K562 (cell line): ENCODE data around the gene PIK3CB. TPM values are rescaled to one million over a fixed set of nuclear protein-coding genes. Genes with fewer than 3 reads are reported as not detected.

Experiments used
- BRD9 ChIP-seq: fragments of 450-650 bp; IDR thresholded peaks from 2 replicates; pipeline ENCODE4 v1.6.1; 2018; ENCODE audit warnings: low read depth; ENCODE audit not compliant: partially characterized antibody
- CBFA2T2 ChIP-seq: fragments of 450-650 bp; conservative IDR thresholded peaks from 2 replicates; pipeline ENCODE4 v1.6.1; 2017; ENCODE audit warnings: mild to moderate bottlenecking
- GABPB2 ChIP-seq: fragments of 250-450 bp; sonication (Bioruptor Pico); conservative IDR thresholded peaks from 2 replicates; pipeline ENCODE4 v1.5.1; 2021; ENCODE audit warnings: mild to moderate bottlenecking
- IRF1 ChIP-seq: sonication (generic); formaldehyde crosslinking; IDR thresholded peaks from 2 replicates; pipeline ENCODE4 v1.8.0; 2022; ENCODE audit warnings: missing genetic modification reagents, mild to moderate bottlenecking, borderline replicate concordance
- KLF1 ChIP-seq: fragments of 450-650 bp; IDR thresholded peaks from 2 replicates; pipeline ENCODE4 v1.6.1; 2016; ENCODE audit warnings: missing genetic modification characterization, missing compliant biosample characterization
- MEF2D ChIP-seq: conservative IDR thresholded peaks from 2 replicates; pipeline ENCODE4 v1.6.1; 2016; ENCODE audit warnings: low read depth, missing genetic modification characterization, missing compliant biosample characterization
- POLR2G ChIP-seq: fragments of 200-400 bp; formaldehyde crosslinking; IDR thresholded peaks from 2 replicates; pipeline ENCODE4 v1.6.1; 2017; ENCODE audit warnings: low read depth, mild to moderate bottlenecking, antibody characterized with exemption, low read length, moderate library complexity
- RAD21 ChIP-seq, 2 experiments: fragments of 250-450 bp in 1 of 2; fragments of 450-650 bp in 1 of 2; sonication (Bioruptor Pico) in 1 of 2; formaldehyde crosslinking in 1 of 2; IDR thresholded peaks in 1 of 2; conservative IDR thresholded peaks in 1 of 2; 2 replicates each; pipeline versions ENCODE4 v1.4.0 to v1.8.0; 2020 to 2022; ENCODE audit warnings: mild to moderate bottlenecking in 2 of 2, moderate library complexity in 1 of 2
- SETDB1 ChIP-seq: IDR thresholded peaks from one replicate; pipeline ENCODE4 v1.6.1; 2012; ENCODE audit warnings: low read length, control low read depth, inconsistent platforms
- SMAD1 ChIP-seq: fragments of 150-350 bp; IDR thresholded peaks from 2 replicates; pipeline ENCODE4 v1.6.1; 2014; ENCODE audit warnings: low read length, low read depth; ENCODE audit not compliant: partially characterized antibody
- ZNF407 ChIP-seq: fragments of 450-650 bp; IDR thresholded peaks from 2 replicates; pipeline ENCODE4 v1.6.1; 2016; ENCODE audit warnings: low read depth
- polyA plus RNA-seq, 8 experiments: library from polyadenylated mRNA; depleted of rRNA in 4 of 8; stranded (reverse) in 5 of 8; unstranded in 3 of 8; fragments of >200 nt; fragmentation: Nextera tagmentation in 2 of 8; fragmentation: Illumina TruSeq in 1 of 8; extraction: Ambion mirVana in 2 of 8; extraction: Trizol in 1 of 8; gene quantifications; 2 replicates each; pipeline versions ENCODE4 v1.2.1 to v1.2.3, GENCODE V29; 2011 to 2014; ENCODE audit warnings: inconsistent platforms in 1 of 8, missing spikeins in 1 of 8
- total RNA-seq, 7 experiments: library from RNA; depleted of rRNA in 6 of 7; stranded (reverse); fragments of >200 nt in 6 of 7; fragmentation: Illumina TruSeq in 2 of 7; extraction: Trizol in 2 of 7; gene quantifications; 2 replicates each; pipeline versions ENCODE4 v1.2.1 to v1.2.3, GENCODE V29; 2011 to 2021; ENCODE audit warnings: low replicate concordance in 1 of 7
- TF ChIP-seq, protein P1 (sequence below): fragments of 250-450 bp; sonication (Bioruptor Pico); IDR thresholded peaks from 2 replicates; pipeline ENCODE4 v1.4.0; 2020; ENCODE audit warnings: borderline replicate concordance
- TF ChIP-seq, protein P2 (sequence below): sonication (generic); formaldehyde crosslinking; IDR thresholded peaks from 2 replicates; pipeline ENCODE4 v1.8.1; 2023; ENCODE audit warnings: mild to moderate bottlenecking, missing genetic modification reagents
- TF ChIP-seq, protein P3 (sequence below), 2 experiments: fragments of 450-650 bp in 1 of 2; sonication (generic) in 1 of 2; formaldehyde crosslinking; conservative IDR thresholded peaks; 2 replicates each; pipeline versions ENCODE4 v1.4.0 to v1.8.1; 2020 to 2022; ENCODE audit warnings: mild to moderate bottlenecking in 1 of 2, missing genetic modification reagents in 1 of 2

Gene PIK3CB
- total and polyA plus RNA-seq, 9 of the 15 experiments (the other 6 are each of a cell fraction or from before 2014, with no cell fraction given): 15.3 to 62.6 (median 28.3) TPM

DNA sequence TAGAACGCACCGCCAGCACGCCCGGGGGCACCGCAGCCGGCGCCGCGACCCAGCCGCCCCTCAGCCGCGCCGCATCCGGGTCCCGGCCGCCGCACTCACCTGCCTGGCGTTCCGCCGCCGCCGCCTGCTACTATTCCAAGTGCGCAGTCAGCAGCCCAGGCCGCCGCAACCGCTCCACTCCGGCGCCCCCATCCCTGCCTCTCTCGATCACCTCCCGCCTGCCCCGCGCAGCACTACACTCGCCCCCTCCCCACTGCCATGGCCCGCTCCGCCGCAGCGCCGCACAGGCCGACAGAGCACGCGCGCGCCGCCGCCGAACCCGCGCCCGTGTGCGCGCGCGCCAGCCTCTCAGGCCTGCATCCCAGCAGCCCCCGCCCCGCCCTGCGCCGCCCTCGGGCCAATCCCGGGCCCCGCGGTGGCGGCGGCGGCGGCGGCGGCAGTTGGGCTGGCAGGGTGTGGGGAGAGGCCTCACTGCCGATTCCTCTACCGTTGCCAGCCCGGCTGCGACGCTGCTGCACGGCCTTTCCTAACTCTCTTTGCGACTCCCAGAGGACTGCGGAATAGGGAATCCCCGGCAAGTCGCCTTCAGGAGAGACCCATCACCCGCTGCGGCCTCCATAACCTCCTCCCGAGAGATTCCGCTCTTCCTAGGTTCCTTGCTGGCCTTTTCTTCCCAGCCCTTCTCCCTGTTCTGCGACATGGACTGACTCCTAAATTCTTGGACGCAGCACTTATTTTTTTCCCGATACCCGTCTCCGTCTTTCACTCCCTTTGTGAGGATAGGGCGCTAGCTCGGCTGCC, at the start of gene PIK3CB (continued):
- TF ChIP-seq, protein P1, sequence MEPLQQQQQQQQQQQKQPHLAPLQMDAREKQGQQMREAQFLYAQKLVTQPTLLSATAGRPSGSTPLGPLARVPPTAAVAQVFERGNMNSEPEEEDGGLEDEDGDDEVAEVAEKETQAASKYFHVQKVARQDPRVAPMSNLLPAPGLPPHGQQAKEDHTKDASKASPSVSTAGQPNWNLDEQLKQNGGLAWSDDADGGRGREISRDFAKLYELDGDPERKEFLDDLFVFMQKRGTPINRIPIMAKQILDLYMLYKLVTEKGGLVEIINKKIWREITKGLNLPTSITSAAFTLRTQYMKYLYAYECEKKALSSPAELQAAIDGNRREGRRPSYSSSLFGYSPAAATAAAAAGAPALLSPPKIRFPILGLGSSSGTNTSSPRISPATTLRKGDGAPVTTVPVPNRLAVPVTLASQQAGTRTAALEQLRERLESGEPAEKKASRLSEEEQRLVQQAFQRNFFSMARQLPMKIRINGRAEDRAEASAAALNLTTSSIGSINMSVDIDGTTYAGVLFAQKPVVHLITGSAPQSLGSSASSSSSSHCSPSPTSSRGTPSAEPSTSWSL (CRISPR knock-in tag): no peak
- TF ChIP-seq, protein P2, sequence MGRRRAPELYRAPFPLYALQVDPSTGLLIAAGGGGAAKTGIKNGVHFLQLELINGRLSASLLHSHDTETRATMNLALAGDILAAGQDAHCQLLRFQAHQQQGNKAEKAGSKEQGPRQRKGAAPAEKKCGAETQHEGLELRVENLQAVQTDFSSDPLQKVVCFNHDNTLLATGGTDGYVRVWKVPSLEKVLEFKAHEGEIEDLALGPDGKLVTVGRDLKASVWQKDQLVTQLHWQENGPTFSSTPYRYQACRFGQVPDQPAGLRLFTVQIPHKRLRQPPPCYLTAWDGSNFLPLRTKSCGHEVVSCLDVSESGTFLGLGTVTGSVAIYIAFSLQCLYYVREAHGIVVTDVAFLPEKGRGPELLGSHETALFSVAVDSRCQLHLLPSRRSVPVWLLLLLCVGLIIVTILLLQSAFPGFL (CRISPR knock-in tag): 0 out of 2 replicates have a peak, but pooled peaks have one; percentile 44
- TF ChIP-seq ZNF407 (no peak), MEF2D (no peak), KLF1 (tag) (no peak), CBFA2T2 (no peak), SMAD1 (peak; percentile 85), SETDB1 (no peak), POLR2G (peak; percentile 95), BRD9 (peak; percentile 79), GABPB2 (no peak), RAD21 (CRISPR knock-in tag; conservative IDR thresholded peaks at IDR 0.05 in 1 of 2, IDR thresholded peaks at IDR 0.05 in 1 of 2) (no peak), IRF1 (CRISPR knock-in tag) (no peak)
- TF ChIP-seq, protein P3, sequence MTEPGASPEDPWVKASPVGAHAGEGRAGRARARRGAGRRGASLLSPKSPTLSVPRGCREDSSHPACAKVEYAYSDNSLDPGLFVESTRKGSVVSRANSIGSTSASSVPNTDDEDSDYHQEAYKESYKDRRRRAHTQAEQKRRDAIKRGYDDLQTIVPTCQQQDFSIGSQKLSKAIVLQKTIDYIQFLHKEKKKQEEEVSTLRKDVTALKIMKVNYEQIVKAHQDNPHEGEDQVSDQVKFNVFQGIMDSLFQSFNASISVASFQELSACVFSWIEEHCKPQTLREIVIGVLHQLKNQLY (CRISPR knock-in tag; conservative IDR thresholded peaks at IDR 0.05): 0 out of 4 replicates have a peak, but pooled peaks of 1 of the 2 experiments have one; percentile 63
